ENCODE data around the gene CHI3L2. TPM values are rescaled to one million over a fixed set of nuclear protein-coding genes. Genes with fewer than 3 reads are reported as not detected.
A peak's percentile ranks its signal among the peaks of the same experiment; 100 is the strongest.

The CHI3L2 gene
- total RNA-seq, 1 donor from 2014 or later = not detected

DNA sequence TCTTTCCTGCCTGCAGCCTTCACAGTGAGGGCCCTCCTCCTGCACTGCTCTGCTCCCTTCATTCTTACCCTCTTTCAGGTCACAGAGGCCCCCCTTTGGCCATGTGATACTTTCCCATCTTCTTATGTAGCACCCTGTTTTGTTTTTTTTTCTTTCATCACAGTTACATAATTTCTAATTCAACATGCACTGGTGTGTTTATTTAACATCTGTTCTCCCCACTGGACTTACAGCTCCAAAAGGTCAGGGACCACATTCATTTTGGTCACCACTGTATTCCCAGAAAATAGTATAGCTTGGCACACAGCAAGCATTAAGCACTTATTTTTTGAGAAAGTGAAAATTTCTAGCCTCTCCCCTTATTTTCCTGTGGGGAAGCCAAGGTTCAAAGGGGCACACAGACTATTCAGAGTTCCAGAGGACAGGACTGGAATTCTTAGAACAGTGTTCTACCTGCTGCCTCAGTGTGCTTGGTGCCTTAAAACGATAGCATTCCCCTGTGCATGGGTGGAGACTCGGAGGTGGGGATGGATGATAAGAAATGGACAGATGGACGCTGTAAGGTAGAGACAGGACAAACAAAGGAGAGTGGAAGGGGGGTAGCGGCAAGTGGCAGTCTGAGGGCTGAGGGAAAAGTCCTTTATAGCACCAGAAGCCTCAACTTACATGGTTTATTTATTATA is 32.4 kb upstream of the CHI3L2 start:
- no peak overlapping the region for H3K27ac Mint-ChIP-seq (ENCODE audit: unreplicated experiment)
- H3K4me1 Mint-ChIP-seq (ENCODE audit: low read depth) = peaks cover 16% of the 10 kb centered on the region
- H3K27me3 Mint-ChIP-seq (ENCODE audit: low read depth) = no peaks in the 10 kb centered on the region
- TF ChIP-seq, protein P1, sequence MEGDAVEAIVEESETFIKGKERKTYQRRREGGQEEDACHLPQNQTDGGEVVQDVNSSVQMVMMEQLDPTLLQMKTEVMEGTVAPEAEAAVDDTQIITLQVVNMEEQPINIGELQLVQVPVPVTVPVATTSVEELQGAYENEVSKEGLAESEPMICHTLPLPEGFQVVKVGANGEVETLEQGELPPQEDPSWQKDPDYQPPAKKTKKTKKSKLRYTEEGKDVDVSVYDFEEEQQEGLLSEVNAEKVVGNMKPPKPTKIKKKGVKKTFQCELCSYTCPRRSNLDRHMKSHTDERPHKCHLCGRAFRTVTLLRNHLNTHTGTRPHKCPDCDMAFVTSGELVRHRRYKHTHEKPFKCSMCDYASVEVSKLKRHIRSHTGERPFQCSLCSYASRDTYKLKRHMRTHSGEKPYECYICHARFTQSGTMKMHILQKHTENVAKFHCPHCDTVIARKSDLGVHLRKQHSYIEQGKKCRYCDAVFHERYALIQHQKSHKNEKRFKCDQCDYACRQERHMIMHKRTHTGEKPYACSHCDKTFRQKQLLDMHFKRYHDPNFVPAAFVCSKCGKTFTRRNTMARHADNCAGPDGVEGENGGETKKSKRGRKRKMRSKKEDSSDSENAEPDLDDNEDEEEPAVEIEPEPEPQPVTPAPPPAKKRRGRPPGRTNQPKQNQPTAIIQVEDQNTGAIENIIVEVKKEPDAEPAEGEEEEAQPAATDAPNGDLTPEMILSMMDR (IDR thresholded peaks at IDR 0.05) = no peak
- H3K4me3 Mint-ChIP-seq (ENCODE audit: unreplicated experiment) = no peak overlapping the region
- H3K36me3 Mint-ChIP-seq (ENCODE audit: low read depth) = no peaks in the 10 kb centered on the region
- DNase-seq (ENCODE audit: low spot score) = no peak
- H3K9me3 Mint-ChIP-seq (ENCODE audit: low read depth) = no peaks in the 10 kb centered on the region

DNA sequence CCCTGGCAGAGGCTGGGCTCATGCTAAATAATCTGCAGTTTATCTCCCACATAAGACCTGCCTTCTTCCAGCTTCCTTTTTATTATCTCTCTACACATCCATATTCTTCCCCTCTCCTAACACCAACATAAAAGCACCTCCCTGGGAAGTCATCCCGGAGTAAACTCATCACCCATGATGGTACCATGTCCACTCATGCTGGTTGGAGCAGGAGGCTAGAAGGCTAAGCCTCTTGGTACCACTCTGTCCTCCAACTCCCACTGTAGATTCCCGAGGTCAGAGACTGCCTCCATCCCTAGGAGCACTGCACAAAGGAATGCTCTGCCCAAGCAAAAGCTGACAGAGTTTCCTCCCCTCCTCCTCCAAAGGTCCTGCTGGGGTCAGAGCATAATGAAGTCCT is 31.3 kb upstream of the CHI3L2 start:
- peaks cover 7% of the 10 kb centered on the region for H3K4me1 Mint-ChIP-seq (ENCODE audit: low read depth)
- no peaks in the 10 kb centered on the region for H3K27me3 Mint-ChIP-seq (ENCODE audit: low read depth)
- H3K36me3 Mint-ChIP-seq (ENCODE audit: low read depth) = no peaks in the 10 kb centered on the region
- DNase-seq (ENCODE audit: low spot score) = no peak
- TF ChIP-seq, protein P1 (IDR thresholded peaks at IDR 0.05) = no peak
- H3K9me3 Mint-ChIP-seq (ENCODE audit: low read depth) = no peaks in the 10 kb centered on the region
- no peak overlapping the region for H3K27ac Mint-ChIP-seq (ENCODE audit: unreplicated experiment)
- no peak overlapping the region for H3K4me3 Mint-ChIP-seq (ENCODE audit: unreplicated experiment)

GRCh38 chr1:111197598-111198284 is 29.8 kb upstream of the CHI3L2 start:
- H3K36me3 Mint-ChIP-seq (ENCODE audit: low read depth) = no peaks in the 10 kb centered on the region
- H3K9me3 Mint-ChIP-seq (ENCODE audit: low read depth) = no peaks in the 10 kb centered on the region
- H3K4me3 Mint-ChIP-seq (ENCODE audit: unreplicated experiment) = no peak overlapping the region
- peaks cover 3% of the 10 kb centered on the region for H3K4me1 Mint-ChIP-seq (ENCODE audit: low read depth)
- no peak for DNase-seq (ENCODE audit: low spot score)
- no peaks in the 10 kb centered on the region for H3K27me3 Mint-ChIP-seq (ENCODE audit: low read depth)
- TF ChIP-seq, protein P1 (IDR thresholded peaks at IDR 0.05) = peak; percentile 56
- no peak overlapping the region for H3K27ac Mint-ChIP-seq (ENCODE audit: unreplicated experiment)

DNA sequence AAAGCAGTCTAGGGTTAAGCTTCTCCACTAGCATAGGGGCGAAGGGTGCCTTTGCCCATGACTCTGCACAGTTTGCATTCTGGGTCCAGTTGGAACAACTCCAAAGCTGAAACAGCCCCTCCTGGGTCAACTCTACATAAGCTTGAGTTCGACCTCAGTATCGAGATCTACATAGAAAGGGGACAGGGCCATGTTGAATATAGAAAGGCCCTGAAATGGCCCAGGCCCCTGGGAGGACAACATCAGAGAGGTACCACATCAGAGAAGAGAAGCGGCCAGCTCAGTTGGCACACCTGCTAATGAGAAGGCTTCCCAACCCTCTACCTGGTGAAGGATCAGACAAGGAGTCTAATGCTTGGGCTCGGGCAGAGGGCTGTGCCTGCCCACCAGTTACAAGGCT is 28.7 kb upstream of the CHI3L2 start:
- Mint-ChIP-seq H3K27me3 (ENCODE audit: low read depth) (no peaks in the 10 kb centered on the region), H3K4me1 (ENCODE audit: low read depth) (no peaks in the 10 kb centered on the region), H3K27ac (ENCODE audit: unreplicated experiment) (no peak overlapping the region), H3K36me3 (ENCODE audit: low read depth) (no peaks in the 10 kb centered on the region), H3K9me3 (ENCODE audit: low read depth) (no peaks in the 10 kb centered on the region), H3K4me3 (ENCODE audit: unreplicated experiment) (no peak overlapping the region)
- TF ChIP-seq, protein P1 (IDR thresholded peaks at IDR 0.05) = no peak
- DNase-seq (ENCODE audit: low spot score) = no peak

DNA sequence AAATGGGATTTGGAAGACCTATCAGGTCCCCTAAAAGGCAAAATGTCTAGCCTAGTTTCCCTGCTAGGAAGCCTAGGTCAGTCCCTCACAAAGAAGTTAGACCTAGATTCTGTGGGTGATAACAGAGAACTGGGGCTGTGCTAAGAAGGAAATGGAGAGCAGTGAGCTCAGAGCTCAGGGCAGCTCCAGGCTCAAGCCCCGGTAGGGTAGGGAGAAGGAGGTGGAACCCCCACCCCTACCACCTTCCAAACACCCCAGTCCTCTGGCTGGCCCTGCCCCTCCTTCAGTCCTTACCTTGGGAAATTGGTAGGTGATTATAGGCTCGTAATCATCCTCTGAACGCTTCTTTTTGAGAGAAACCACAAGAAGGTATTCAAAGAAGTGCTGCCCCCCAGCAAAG is 28.2 kb upstream of the CHI3L2 start:
- H3K4me3 Mint-ChIP-seq (ENCODE audit: unreplicated experiment) = no peak overlapping the region
- DNase-seq (ENCODE audit: low spot score) = no peak
- no peaks in the 10 kb centered on the region for H3K4me1 Mint-ChIP-seq (ENCODE audit: low read depth)
- H3K9me3 Mint-ChIP-seq (ENCODE audit: low read depth) = no peaks in the 10 kb centered on the region
- H3K36me3 Mint-ChIP-seq (ENCODE audit: low read depth) = no peaks in the 10 kb centered on the region
- TF ChIP-seq, protein P1 (IDR thresholded peaks at IDR 0.05) = no peak
- H3K27me3 Mint-ChIP-seq (ENCODE audit: low read depth) = no peaks in the 10 kb centered on the region
- no peak overlapping the region for H3K27ac Mint-ChIP-seq (ENCODE audit: unreplicated experiment)
